Measurements from ENCODE around the gene TNNI2. TPM values are rescaled to one million over a fixed set of nuclear protein-coding genes. Genes with fewer than 3 reads are reported as not detected.

TNNI2 gene
- not detected in 2 replicates for total RNA-seq

DNA sequence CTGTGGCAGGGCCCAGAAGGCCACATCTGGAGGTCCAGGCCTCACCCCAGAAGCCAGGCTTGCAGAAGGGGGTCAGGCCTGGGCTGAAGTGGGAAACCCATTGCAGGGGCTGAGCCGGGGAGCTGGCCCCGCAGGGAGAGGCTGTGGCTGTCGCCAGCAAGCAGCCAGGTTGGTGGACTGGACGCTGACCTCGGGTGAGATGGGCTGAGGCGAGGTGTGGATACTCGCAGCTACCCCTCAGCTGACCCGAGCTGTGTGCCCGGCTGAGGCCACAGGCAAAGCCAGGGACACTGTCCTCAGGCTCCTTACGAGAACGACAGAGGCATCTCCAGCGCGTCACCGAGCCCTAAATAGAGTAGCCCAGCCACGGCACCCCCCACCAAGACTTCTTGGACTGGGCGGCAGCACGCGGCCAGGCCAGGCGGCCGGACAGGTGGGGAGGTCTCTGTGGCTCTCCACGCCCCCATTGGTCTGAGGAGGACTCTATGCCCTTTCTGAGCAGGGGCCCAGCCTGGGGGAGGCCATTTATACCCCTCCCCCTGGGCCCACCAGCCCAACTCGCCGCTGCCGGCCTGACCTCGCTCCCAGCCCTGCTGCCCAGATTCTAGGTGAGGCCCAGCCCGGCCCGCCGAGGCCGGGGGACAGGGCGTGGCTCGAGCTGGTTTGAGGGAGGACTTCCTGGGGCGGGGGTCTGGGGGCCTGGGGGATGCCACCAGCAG, at the start of gene TNNI2:
TNNI2 (plus strand) TSS at position 556 of the 719 bp plus-strand sequence. CDS start 716 bp downstream, outside the sequence.

DNA sequence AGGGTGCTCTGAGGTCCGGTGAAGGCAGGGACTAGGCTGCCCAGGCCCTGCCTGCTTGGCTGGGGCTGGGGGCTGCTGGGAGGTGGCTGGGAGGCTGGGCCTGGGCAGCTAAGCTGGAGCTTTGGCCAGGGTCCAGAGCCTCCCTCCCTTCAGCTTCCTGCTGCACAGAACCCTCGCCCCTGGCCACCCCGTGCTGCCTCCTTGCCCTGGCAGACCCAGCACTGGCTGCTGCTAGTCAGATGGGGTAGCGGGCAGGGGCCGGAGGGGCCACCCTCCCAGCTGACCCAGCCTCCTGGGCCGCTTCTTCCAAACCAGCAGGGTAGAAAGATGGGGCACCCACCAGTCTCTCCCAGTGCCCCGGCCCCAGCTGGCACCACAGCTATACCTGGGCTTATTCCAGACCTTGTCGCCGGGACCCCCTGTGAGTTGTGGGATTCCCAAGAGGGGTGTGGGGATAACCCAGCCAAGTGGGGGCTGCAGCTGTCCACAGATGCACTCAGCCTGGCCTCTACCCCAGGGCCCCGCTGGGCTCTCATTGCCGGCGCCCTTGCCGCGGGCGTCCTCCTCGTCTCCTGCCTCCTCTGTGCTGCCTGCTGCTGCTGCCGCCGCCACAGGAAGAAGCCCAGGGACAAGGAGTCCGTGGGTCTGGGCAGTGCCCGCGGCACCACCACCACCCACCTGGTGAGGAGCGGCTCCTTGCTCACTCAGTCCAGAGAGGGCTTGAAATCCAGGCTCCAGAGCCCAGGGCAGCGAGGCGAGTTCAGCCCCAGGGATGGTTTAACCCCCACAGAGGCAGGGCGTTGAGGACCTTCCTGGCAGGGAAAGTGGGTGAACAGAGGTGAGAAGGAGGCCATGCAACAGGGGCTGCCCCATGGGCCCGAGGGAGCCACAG, 3.8 kb upstream of the TNNI2 start, which contains the start of gene SYT8:
SYT8 (plus strand) TSS at position 212 of the 892 bp plus-strand sequence; CDS start at position 328, 116 bp downstream.

DNA sequence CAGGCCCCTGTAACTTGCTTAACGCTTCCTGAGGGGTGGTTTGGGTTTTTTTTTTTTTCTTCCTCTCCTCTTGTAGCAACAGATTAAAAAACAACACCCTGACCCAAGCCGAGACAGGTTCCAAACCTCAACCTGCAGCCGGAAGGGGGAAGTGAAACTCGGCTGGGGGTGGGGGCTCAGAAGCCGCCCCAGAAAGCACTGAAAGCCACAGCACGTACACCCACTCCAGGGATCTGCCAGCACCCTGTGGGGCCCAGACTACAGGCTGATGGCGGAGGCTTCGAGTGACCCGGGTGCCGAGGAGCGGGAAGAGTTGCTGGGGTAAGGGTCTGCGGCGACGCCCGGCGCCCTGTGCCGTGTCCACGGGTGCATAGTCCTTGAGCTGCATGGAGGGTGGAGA, 14.1 kb downstream of the TNNI2 start, which contains the start of gene LSP1:
LSP1 (plus strand) TSS at position 208 of the 400 bp plus-strand sequence; CDS start at position 269, 61 bp downstream.

Other genes starting within 250 kb of the TNNI2 start
- gene KRTAP5-2, start 240.7 kb upstream of the TNNI2 start, total RNA-seq: not detected in 2 replicates
- not detected in 2 replicates for gene KRTAP5-3, start 230.5 kb upstream of the TNNI2 start, total RNA-seq
- gene KRTAP5-4, start 216.8 kb upstream of the TNNI2 start, total RNA-seq: not detected in 2 replicates
- not detected in 2 replicates for gene KRTAP5-5, start 209.2 kb upstream of the TNNI2 start, total RNA-seq
- not detected in 2 replicates for gene KRTAP5-6, start 141.8 kb upstream of the TNNI2 start, total RNA-seq
- gene IFITM10, start 88.4 kb upstream of the TNNI2 start, total RNA-seq: 1.1 and 2.2 TPM in 2 replicates
- gene CTSD, start 75.1 kb upstream of the TNNI2 start, total RNA-seq: 226 and 354 TPM in 2 replicates
- gene SYT8, start 4.0 kb upstream of the TNNI2 start, total RNA-seq: not detected in 2 replicates
- gene LSP1, start 14.1 kb downstream of the TNNI2 start, total RNA-seq: 6.0 and 75.5 TPM in 2 replicates
- not detected in 2 replicates for gene PRR33, start 52.9 kb downstream of the TNNI2 start, total RNA-seq
- 0.47 and 3.1 TPM in 2 replicates for gene TNNT3, start 80.7 kb downstream of the TNNI2 start, total RNA-seq
- gene MRPL23, start 108.4 kb downstream of the TNNI2 start, total RNA-seq: 18.5 and 182 TPM in 2 replicates
- 18.6 and 518 TPM in 2 replicates for gene H19, start 158.9 kb downstream of the TNNI2 start, total RNA-seq